ENCODE results near the gene DDX25. TPM values are rescaled to one million over a fixed set of nuclear protein-coding genes. Genes with fewer than 3 reads are reported as not detected.

DDX25 gene
- total and polyA plus RNA-seq, 10 donors: 0.11 to 1.8 (median 0.34) TPM; not detected in 2

DNA sequence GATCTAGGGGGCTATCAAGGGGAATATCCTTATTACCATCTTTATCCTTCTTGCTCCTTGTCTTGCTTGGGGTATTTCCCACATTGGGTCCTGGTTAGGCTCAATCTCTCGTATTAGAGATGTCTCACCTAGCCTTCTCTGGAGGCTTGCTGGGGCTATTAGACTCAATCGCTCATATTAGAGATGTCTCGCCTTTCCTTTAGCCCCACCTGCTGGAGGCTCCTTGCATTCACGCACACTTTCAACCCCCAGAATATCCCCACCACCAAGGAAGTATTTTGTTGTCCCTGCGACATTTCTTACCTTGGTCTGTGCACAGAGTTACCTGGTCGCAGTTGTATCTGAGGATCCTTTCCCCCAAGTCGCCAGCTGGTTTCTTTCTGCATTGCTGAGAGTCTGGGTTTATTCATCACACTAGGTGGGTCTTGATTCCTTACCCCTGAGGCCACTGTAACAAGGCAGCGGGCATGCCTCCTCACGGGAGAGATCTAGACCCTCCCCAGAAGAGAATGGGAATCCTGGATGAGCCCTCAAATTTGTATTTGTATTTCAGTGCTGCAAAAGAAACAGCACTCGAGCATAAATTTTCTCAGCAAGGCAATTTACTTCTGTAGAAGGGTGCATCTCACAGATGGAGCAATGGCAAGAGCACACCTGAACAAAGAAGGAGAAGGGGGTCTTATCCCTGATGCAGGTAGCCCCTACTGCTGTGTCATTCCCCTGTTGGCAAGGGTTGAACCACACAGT, 32.7 kb upstream of the DDX25 start:
- Histone ChIP-seq H3K27me3 (replicated peaks in 1 of 7) (no peaks in the 10 kb centered on the region), H3K36me3 (no peaks in the 10 kb centered on the region), H3K27ac (no peak overlapping the region), H3K4me3 (no peak overlapping the region), H3K4me1 (no peaks in the 10 kb centered on the region), H3K9me3 (peaks cover 0 to 10% (median 6%) of the 10 kb centered on the region in 8 donors)
- TF ChIP-seq, protein P1, sequence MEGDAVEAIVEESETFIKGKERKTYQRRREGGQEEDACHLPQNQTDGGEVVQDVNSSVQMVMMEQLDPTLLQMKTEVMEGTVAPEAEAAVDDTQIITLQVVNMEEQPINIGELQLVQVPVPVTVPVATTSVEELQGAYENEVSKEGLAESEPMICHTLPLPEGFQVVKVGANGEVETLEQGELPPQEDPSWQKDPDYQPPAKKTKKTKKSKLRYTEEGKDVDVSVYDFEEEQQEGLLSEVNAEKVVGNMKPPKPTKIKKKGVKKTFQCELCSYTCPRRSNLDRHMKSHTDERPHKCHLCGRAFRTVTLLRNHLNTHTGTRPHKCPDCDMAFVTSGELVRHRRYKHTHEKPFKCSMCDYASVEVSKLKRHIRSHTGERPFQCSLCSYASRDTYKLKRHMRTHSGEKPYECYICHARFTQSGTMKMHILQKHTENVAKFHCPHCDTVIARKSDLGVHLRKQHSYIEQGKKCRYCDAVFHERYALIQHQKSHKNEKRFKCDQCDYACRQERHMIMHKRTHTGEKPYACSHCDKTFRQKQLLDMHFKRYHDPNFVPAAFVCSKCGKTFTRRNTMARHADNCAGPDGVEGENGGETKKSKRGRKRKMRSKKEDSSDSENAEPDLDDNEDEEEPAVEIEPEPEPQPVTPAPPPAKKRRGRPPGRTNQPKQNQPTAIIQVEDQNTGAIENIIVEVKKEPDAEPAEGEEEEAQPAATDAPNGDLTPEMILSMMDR (IDR thresholded peaks at IDR 0.05 in 8 of 11, conservative IDR thresholded peaks at IDR 0.05 in 3 of 11): peak in 8 of 11 experiments; percentile 9 to 47 (median 24)
- TF ChIP-seq POLR2AphosphoS5 (IDR thresholded peaks at IDR 0.05) (no peak), POLR2A (IDR thresholded peaks at IDR 0.05) (no peak)
- intact Hi-C loops (cut with DNase I; ENCODE audit: low total_unique reads): loop anchor here (10.0 kb wide), 1 partner anchor 247 kb away; the partner anchor contains the start of gene CHEK1
- 81 to 90% (median 84%) methylated on average over 10 of the region's 10 CpGs for WGBS, 5 donors
- no peak for DNase-seq

DNA sequence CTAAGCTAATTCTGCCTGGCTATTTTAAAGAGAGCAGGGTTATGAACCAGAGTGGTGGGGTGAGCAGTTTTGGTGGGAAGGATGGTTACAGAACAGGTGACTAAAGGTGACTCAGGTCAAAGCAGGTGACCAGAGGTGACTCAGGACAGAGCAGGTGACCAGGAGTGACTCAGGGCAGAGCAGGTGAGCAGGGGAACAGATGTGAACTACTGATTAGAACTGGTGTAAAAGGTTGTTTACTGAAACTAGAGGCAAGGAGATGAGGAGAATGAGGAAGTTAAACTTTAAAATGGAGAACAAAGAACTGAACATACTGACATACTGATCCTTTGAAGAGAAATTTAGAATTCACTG, 32.2 kb upstream of the DDX25 start:
- no peak for DNase-seq
- no peaks in the 10 kb centered on the region for H3K36me3 ChIP-seq
- no peaks in the 10 kb centered on the region for H3K27me3 ChIP-seq (replicated peaks in 1 of 7)
- TF ChIP-seq POLR2A (IDR thresholded peaks at IDR 0.05) (no peak), POLR2AphosphoS5 (IDR thresholded peaks at IDR 0.05) (no peak)
- TF ChIP-seq, protein P1 (IDR thresholded peaks at IDR 0.05 in 8 of 11, conservative IDR thresholded peaks at IDR 0.05 in 3 of 11): no peak
- no peaks in the 10 kb centered on the region for H3K4me1 ChIP-seq
- no peak overlapping the region for H3K27ac ChIP-seq
- intact Hi-C loops (cut with DNase I; ENCODE audit: low total_unique reads): loop anchor here (10.0 kb wide), 1 partner anchor 247 kb away; the partner anchor contains the start of gene CHEK1
- no peak overlapping the region for H3K4me3 ChIP-seq
- peaks cover 0 to 10% (median 6%) of the 10 kb centered on the region in 8 donors for H3K9me3 ChIP-seq

DNA sequence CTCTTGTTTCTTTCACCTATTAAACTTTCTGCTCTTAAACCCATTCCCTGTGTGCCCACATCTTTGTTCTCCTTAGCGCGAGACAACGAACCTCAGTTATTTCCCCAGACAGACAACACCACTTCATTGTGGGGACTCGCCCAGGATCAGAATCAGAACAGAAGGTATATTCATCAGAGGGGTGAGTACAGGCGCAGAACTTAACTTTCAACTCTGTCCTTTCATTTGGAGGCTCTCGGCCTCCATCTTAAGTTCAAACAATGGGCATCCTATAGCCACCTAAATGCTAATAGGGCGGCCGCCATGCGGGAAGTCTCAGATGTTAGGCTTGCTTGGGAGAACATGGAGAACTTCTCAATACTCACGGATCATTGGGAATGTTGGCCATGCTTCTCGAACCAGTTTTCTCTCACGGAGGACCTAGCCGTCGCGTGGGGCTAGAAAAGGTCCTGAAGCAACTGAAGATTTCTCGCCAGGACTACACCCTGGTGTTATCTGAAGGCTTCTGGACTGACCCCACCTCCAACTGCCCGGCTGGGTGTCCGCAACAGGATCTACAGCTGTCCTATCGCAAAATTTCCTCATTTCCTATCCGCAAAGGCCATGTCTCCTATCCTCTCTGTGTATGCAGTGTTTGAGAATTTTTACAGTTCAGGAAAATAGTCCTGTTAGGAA, 30.3 kb upstream of the DDX25 start:
- WGBS, 5 donors: 72 to 92% (median 81%) methylated on average over 13 to 20 of the region's 20 CpGs
- H3K27me3 ChIP-seq (replicated peaks in 1 of 7): no peaks in the 10 kb centered on the region
- intact Hi-C loops (cut with DNase I; ENCODE audit: low total_unique reads): loop anchor here (10.0 kb wide), 1 partner anchor 249 kb away; the partner anchor contains the start of gene CHEK1
- H3K9me3 ChIP-seq: peaks cover 0 to 10% (median 6%) of the 10 kb centered on the region in 8 donors
- H3K4me3 ChIP-seq: no peak overlapping the region
- H3K36me3 ChIP-seq: no peaks in the 10 kb centered on the region
- H3K27ac ChIP-seq: no peak overlapping the region
- no peak for DNase-seq
- TF ChIP-seq, protein P1 (IDR thresholded peaks at IDR 0.05 in 8 of 11, conservative IDR thresholded peaks at IDR 0.05 in 3 of 11): no peak
- TF ChIP-seq POLR2AphosphoS5 (IDR thresholded peaks at IDR 0.05) (no peak), POLR2A (IDR thresholded peaks at IDR 0.05) (no peak)
- H3K4me1 ChIP-seq: no peaks in the 10 kb centered on the region

DNA sequence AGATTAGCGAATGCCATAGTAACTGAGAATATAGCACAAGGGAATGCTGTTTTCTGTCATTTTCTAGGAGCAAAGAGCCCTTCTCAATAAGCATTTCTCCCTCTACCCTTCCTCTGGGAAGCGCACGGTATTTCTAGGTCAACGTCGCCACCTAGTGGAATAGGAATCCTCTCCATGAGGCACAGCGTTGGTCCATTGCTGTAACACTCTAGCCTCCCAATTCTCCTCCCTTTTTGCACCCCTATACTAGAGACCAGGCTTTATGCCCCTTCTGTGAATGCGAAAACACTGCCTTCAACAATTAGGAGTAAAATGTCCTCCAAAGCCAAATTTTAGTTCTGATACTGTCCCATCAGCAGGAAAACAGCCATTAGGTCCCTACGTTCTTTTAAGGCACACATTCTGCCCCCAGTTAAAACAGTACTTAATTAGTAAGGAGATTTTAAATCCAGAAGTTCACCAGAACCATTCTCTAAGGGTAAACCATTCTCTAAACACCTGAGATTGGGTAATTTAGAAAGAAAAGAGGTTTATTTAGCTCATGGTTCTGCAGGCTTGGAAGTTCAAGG, 29.7 kb upstream of the DDX25 start:
- no peaks in the 10 kb centered on the region for H3K36me3 ChIP-seq
- H3K27ac ChIP-seq: no peak overlapping the region
- no peak for DNase-seq
- H3K27me3 ChIP-seq (replicated peaks in 1 of 7): no peaks in the 10 kb centered on the region
- no peaks in the 10 kb centered on the region for H3K4me1 ChIP-seq
- intact Hi-C loops (cut with DNase I; ENCODE audit: low total_unique reads): loop anchor here (10.0 kb wide), 1 partner anchor 250 kb away; the partner anchor contains the start of gene CHEK1
- H3K9me3 ChIP-seq: peaks cover 0 to 10% (median 6%) of the 10 kb centered on the region in 8 donors
- TF ChIP-seq, protein P1 (IDR thresholded peaks at IDR 0.05 in 8 of 11, conservative IDR thresholded peaks at IDR 0.05 in 3 of 11): peak; percentile 44 to 78 (median 70)
- TF ChIP-seq POLR2AphosphoS5 (IDR thresholded peaks at IDR 0.05): no peak
- WGBS, 5 donors: 12 to 18% (median 15%) methylated on average over 8 of the region's 8 CpGs
- no peak overlapping the region for H3K4me3 ChIP-seq
